ENCODE data around the gene NEUROG2. TPM values are rescaled to one million over a fixed set of nuclear protein-coding genes. Genes with fewer than 3 reads are reported as not detected.

NEUROG2 gene
- total RNA-seq, 1 experiment from 2014 or later = not detected

DNA sequence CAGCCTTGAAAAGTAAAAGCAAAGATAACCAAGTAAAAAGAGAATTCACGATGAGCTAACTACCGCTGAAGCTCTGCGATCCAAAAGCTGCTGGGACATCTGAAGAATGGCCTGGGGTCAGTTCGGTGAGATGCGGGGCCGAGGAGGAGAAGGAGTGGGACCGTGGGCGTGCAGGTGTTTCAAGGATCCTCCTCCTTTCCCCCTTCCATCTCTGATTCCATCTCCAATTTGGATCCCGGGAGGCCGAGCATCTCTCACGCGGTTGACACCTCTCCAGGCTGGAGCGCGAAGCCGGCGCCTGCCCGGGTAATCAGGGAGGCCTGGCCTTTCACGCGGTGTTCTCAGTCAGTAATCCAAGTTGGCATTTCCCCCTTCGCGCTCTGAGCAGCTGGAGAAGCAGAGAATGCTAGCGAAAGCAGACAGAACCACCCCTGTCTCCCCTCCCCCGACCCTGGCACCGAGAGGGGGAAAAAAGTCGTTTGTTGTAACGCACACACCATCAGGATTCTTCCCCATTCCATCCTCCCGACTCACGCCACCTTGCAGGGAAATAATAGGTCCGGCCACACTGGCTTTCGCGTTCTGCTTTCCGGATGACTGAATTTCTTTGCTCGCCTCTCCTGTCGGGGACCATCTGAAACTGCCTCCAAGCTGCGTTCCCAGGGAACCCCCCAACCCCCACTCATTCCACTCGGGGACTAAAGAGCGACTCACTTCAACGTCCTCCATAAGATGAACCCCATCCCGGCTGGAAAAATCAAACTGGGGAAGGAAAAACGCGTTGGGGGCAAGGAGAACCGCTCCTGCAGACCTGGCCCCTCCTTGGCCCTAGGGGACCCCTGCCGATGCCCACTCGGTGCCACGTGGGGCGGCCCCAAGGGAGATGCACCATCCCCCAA is 6.5 kb downstream of the NEUROG2 start:
- Histone ChIP-seq H3K27me3 (ENCODE audit: insufficient read depth, low read length) (peaks cover 69% of the 10 kb centered on the region), H2BK20ac (ENCODE audit: low read depth, low read length, poor library complexity, severe bottlenecking) (no peak overlapping the region), H3K4me1 (ENCODE audit: insufficient read depth, low read length) (0 out of 2 replicates have a peak, but pooled peaks cover 5% of the 10 kb centered on the region), H4K8ac (replicated peaks; ENCODE audit: insufficient read length, low read depth, low read length) (no peak overlapping the region), H3K9me3 (ENCODE audit: control insufficient read depth, low read depth, low read length) (no peaks in the 10 kb centered on the region), H3K56ac (ENCODE audit: insufficient read length, low read depth, low read length) (no peak overlapping the region), H3T11ph (ENCODE audit: low read length) (no peak overlapping the region), H4K91ac (ENCODE audit: insufficient read length, low read depth, low read length) (no peak overlapping the region), H4K20me1 (ENCODE audit: control insufficient read depth, insufficient read depth, insufficient read length) (no peaks in the 10 kb centered on the region), H3K4me2 (ENCODE audit: insufficient read depth, insufficient read length, low read length) (peak overlapping the region; percentile 58), H3K23me2 (ENCODE audit: insufficient read length, low read depth, low read length, poor library complexity, severe bottlenecking) (peaks cover 17% of the 10 kb centered on the region), H2BK15ac (ENCODE audit: low read depth, low read length) (no peak overlapping the region), H4K5ac (ENCODE audit: insufficient read length, low read depth, low read length) (no peak overlapping the region), H3K79me2 (ENCODE audit: insufficient read depth, low read length) (no peaks in the 10 kb centered on the region), H3K23ac (ENCODE audit: insufficient read length, low read depth, low read length) (no peak overlapping the region), H3K9ac (ENCODE audit: extremely low read depth, insufficient read length, low read length) (no peak overlapping the region), H2BK5ac (ENCODE audit: insufficient read length, low read length) (no peak overlapping the region), H3K14ac (ENCODE audit: insufficient read depth, low read length) (no peak overlapping the region), H3K4ac (ENCODE audit: low read depth, low read length) (no peak overlapping the region), H3K79me1 (ENCODE audit: insufficient read depth, low read depth, low read length, poor library complexity, severe bottlenecking) (no peaks in the 10 kb centered on the region), H2AK5ac (ENCODE audit: insufficient read length, low read length) (no peak overlapping the region), H3K27ac (ENCODE audit: insufficient read length, low read depth, low read length) (no peak overlapping the region), H2BK12ac (ENCODE audit: insufficient read length, low read depth, low read length) (no peak overlapping the region), H2AFZ (ENCODE audit: low read length) (no peak overlapping the region), H2BK120ac (ENCODE audit: low read depth, low read length, poor library complexity, severe bottlenecking) (no peak overlapping the region), H3K18ac (ENCODE audit: insufficient read length, low read depth, low read length) (no peak overlapping the region)
- TF ChIP-seq, protein P1, sequence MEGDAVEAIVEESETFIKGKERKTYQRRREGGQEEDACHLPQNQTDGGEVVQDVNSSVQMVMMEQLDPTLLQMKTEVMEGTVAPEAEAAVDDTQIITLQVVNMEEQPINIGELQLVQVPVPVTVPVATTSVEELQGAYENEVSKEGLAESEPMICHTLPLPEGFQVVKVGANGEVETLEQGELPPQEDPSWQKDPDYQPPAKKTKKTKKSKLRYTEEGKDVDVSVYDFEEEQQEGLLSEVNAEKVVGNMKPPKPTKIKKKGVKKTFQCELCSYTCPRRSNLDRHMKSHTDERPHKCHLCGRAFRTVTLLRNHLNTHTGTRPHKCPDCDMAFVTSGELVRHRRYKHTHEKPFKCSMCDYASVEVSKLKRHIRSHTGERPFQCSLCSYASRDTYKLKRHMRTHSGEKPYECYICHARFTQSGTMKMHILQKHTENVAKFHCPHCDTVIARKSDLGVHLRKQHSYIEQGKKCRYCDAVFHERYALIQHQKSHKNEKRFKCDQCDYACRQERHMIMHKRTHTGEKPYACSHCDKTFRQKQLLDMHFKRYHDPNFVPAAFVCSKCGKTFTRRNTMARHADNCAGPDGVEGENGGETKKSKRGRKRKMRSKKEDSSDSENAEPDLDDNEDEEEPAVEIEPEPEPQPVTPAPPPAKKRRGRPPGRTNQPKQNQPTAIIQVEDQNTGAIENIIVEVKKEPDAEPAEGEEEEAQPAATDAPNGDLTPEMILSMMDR (conservative IDR thresholded peaks at IDR 0.05) = no peak
- peaks cover 39 to 46% of the 10 kb centered on the region in 2 experiments for H3K4me1 Mint-ChIP-seq
- peak overlapping the region in 1 of 2 experiments; percentile 55; a peak in 4 of 5 replicates for H3K4me3 Mint-ChIP-seq
- H3K36me3 Mint-ChIP-seq (ENCODE audit: insufficient read depth in 1 of 3, low read depth in 3 of 3) = no peaks in the 10 kb centered on the region; a peak in 1 of 7 replicates
- peaks cover 2 to 14% of the 10 kb centered on the region in 2 experiments; a peak in 2 of 5 replicates for H3K9me3 Mint-ChIP-seq
- peak; percentile 49 for DNase-seq
- no CpG with 5 or more reads among the region's 46 CpGs for WGBS (ENCODE audit: extremely low coverage, insufficient read length, low lambda C conversion rate)
- H3K27me3 Mint-ChIP-seq (ENCODE audit: low read depth) = peaks cover 99% of the 10 kb centered on the region
- H3K27ac Mint-ChIP-seq = no peak overlapping the region
